Right hindlimb (tissue), 1 donor: Measurements from ENCODE around the gene SYNGAP1.
A peak's percentile ranks its signal among the peaks of the same experiment; 100 is the strongest.

Experiments
- DNase-seq: peaks from one replicate; pipeline ENCODE4 v3.0.0-alpha.2; 2018

Gene SYNGAP1

DNA sequence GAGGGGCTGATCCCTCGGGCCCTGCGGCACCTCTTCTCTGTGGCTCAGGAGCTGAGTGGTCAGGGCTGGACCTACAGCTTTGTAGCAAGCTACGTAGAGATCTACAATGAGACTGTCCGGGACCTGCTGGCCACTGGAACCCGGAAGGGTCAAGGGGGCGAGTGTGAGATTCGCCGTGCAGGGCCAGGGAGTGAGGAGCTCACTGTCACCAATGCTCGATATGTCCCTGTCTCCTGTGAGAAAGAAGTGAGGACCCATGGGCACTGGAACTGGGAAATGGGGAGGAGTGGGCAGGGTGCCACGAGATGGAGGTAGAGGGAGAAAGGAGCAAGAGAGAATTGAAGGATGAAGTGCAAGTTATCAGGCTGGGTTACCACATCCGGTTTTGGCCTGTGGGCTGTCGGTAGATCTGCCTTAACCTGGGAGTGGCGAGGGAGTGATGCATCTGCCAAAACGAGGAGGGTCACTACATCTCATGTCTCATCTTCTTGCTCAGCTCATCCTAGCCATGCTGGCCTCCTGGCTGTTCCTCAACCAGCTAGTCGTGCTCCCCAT lies 14.4 kb upstream of the SYNGAP1 start:
- no peak for DNase-seq

DNA sequence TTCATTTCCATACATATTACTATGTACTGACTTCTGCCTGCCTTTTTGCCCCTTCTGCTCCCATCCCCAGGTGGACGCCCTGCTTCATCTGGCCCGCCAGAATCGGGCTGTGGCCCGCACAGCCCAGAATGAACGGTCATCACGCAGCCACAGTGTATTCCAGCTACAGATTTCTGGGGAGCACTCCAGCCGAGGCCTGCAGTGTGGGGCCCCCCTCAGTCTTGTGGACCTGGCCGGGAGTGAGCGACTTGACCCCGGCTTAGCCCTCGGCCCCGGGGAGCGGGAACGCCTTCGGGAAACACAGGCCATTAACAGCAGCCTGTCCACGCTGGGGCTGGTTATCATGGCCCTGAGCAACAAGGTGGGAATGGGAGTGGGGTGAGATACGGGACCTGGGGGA lies 13.7 kb upstream of the SYNGAP1 start:
- DNase-seq = no peak

DNA sequence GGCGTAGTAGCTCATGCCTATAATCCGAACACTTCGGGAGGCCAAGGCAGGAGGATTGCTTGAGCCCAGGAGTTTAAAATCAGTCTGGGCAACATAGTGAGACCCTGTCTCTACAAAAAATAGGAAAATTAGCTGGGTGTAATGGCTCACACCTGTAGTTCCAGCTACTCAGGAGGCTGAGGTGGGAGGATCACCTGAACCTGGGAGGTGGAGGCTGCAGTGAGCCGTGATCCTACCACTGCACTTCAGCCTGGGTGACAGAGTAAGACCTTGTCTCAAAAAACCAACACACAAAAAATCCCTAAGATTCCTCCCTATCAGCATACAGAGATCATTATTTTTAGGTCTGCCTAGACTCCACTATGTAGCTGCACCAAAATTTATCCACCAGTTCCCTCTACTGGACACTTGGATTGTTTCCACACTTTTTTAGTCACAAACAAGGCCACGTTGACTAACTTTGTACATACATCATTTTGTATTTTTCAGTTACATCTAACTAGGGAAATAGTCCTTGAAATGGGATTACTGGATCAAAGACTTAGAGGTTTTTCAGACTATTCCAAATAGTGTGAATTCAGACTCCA lies 12.6 kb upstream of the SYNGAP1 start:
- no peak for DNase-seq

DNA sequence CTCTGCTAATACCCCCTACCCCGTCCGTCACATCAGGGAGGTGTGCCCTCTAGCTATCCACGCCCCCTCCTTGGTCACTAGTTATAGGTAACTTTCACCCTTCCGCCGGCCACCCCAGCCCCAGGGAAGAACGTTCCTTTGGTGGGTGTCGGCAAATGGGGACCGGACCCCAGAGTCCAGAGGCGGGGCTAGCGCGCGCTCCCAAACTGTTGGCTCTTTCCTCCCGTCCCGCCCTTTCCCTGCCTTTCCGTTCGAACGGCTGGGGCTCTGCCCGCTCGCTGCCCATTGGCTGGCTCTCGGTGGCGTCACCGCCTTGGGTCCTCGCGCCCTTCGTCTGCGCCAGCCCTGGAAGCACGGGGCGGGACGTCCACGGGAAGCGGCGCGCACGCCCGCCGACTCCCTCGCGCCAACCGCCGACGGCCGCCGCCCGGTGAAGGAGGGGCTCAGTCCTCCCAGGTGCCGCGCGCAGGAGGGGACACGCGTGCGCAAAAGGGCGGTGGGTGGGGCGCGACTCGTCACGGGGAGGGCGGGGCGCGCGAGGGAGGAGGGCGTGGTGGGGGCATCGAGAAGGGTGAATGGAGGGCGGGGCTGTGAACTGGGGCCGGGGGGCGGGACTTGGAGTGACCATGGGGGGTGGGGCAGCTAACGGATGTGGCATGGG lies 9.7 kb upstream of the SYNGAP1 start:
- peak; percentile 98 for DNase-seq

DNA sequence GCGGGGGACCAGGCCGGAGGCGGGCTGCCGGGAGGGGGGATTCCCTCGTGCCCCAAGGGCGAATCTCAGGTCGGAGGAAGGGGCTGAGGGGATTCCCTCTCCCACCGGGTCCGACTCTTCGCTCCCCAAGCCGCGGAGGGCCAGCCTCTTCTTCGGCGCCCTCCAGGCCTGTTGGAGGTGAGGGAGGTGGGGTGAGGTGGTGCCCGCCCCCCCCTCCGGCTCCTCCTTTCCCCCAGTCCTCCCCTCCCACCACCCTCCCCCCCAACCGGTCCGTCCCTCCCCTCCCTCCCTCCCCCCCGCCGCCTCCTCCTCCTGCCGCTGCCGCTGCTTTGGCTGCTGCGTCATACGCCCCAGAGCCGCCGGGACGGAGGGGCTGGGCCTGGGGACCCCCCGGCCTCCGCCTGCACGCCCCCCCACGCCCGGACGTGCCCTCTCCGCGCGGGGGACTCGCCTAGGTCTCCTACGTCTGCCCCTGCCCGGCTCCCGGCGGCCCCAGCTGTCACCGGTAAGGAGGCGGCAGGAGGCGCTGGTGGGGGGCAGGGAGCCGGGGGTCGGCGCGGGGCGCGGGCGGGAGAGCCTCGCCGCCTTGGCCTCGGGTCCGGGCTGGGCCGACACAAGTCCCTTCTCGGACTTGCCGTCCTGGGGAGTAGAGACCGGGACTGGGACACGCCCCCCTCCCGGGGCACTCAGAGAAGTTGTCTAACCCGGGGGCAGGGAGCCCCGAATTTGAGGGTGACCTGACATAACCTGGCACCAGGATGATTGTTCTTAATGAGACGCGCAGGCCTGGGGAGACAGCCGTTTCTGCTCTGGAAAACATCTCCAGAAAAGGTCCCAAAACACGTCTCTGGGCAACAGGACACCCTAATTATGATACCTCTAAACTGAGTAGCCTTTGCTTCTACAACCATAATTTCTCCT lies 8.9 kb upstream of the SYNGAP1 start, which contains the start of gene PHF1:
TSS of gene PHF1 (plus strand) at position 304 of the 921 bp plus-strand sequence. CDS start 1,250 bp downstream, outside the sequence.
- DNase-seq = no peak

DNA sequence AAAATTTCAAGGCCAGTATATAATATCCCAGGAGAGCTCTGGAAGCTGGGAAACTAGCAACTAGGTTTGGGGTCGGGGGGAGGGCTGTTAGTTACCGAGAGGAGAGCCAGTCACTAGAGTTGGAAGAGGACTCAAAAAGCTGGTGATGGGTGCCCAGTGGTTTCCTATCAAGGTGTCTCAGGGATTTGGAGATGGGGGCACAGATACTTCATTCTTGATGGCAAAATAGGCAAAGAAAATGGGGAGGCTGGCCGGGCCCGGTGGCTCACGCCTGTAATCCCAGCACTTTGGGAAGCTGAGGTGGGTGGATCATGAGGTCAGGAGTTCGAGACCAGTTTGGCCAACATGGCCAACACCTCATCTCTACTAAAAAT lies 8.2 kb upstream of the SYNGAP1 start:
- no peak for DNase-seq

DNA sequence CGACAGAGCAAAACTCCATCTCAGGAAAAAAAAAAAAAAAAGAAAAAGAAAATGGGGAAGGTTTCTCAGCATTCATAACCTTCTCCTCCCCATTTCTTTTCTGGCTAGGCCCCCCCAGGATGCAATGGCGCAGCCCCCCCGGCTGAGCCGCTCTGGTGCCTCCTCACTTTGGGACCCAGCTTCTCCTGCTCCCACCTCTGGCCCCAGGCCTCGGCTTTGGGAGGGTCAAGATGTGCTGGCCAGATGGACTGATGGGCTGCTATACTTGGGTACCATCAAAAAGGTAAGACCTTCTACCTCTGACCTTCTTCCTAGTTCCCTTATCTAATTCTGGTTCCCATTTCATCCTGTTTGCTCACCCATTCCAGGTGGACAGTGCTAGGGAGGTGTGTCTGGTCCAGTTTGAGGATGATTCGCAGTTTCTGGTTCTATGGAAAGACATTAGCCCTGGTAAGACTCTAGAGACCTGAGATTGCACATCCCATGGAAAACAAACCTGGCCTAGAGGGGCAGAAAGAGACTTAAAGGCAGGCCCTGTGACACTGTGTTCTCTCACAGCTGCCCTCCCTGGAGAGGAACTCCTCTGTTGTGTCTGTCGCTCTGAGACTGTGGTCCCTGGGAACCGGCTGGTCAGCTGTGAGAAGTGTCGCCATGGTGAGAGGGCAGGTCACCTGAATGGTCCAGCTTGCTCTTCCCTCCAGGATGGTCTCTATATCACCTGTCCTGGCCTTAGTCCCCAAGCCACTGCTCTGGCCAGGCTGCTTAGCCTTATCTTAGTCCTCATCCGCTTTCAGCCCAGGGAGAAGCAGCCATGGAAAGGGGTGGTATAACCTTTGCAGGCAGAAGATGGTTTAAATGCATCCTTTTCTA lies 7.5 kb upstream of the SYNGAP1 start:
- DNase-seq = no peak

DNA sequence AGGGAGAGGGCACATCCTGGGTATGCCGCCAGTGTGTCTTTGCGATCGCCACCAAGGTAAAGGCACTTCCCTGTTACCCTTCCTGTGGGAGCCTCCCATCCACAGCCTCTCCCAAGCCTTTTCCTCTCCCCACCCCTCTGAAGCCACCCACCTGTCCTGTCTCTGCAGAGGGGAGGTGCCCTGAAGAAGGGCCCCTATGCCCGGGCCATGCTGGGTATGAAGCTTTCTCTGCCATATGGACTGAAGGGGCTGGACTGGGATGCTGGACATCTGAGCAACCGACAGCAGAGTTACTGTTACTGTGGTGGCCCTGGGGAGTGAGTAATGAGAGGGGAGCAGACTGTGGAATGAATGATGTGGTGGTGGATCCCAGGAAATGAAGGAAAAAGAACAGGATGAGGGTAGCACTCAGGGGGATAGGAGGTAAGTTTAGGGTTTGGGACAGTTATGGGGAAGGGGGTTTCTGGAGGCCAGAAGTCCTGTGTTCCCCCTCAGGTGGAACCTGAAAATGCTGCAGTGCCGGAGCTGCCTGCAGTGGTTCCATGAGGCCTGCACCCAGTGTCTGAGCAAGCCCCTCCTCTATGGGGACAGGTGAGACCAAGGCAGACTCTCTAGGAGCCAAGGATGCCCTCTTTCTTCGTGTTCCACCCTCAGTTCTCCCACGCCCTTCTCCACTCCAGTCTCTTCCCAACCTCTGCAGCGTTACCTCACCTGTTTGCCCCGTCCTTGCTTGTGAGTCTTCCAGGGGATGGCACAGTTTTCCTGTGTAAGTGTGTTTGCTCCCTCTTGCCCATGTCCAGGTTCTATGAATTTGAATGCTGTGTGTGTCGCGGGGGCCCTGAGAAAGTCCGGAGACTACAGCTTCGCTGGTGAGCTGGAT lies 6.4 kb upstream of the SYNGAP1 start:
- DNase-seq = no peak

DNA sequence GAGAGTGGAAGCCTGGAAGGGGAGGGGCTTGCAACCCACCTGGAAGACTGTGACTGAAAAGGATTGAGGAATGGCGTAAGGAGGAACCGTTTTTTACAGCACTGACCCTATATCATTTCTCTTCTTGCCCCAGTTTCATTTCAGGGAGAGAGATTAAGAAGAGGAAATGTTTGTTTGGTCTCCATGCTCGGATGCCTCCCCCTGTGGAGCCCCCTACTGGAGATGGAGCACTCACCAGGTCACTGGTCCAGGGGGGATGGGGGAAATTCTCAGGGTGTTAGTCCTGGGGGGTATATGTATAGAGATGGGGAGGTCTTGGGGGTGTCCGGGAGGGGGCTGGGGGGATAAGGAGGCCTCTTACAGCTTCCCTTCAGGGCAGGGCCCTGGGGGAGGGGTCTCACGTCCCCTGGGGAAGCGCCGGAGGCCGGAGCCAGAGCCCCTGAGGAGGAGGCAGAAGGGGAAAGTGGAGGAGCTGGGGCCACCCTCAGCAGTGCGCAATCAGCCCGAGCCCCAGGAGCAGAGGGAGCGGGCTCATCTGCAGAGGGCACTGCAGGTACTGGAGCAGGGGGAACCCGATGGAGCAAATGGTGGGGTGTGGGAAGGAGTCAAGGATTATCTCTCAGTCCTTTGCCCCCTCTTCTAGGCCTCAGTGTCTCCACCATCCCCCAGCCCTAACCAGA lies 5.1 kb upstream of the SYNGAP1 start:
- DNase-seq = no peak

DNA sequence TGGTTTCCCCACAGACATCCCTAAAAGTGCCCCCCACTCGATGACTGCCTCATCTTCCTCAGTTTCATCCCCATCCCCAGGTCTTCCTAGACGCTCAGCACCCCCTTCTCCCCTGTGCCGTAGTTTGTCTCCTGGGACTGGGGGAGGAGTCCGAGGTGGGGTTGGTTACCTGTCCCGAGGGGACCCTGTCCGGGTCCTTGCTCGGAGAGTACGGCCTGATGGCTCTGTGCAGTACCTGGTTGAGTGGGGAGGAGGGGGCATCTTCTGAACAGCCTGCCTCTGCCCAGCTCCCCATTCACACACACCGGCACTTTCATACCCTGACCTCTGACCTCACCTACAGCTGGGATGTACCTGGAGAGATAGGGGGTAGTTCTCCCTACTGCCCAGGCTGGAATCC lies 4.0 kb upstream of the SYNGAP1 start:
- DNase-seq = no peak

DNA sequence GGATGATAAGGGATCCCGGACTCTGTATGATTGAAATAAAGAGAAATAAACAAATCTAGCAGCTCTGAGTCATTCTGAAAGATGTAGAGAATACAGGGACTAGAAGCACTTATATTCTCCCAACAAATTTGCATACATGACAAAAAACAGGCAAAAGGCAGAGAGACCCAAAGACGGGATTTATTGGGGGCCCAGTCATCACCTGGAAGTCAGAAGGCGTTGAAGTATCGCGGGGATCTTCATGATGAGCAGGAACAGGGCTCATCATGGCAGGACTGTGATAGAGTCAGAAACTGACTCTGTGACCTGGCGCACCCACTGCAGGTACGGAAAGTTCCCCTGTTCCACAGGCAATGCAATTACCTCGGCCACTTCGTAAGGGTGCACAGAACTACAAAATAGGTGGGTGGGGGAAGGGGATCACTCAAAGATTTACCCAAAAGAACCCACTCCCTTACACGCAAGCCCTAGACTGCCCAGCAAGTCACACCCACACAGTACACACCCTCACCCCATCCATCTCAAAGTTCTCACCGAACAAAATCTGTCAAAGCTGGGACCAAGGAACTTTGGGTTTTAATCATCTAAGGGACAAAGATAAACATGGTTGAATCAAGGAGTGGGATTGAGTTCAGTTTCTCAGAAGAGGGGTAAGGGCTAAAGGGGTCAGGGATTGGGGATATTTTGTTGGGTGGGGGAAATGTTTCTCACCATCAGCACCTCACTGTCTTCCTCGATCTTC lies 3.3 kb upstream of the SYNGAP1 start:
- no peak for DNase-seq

DNA sequence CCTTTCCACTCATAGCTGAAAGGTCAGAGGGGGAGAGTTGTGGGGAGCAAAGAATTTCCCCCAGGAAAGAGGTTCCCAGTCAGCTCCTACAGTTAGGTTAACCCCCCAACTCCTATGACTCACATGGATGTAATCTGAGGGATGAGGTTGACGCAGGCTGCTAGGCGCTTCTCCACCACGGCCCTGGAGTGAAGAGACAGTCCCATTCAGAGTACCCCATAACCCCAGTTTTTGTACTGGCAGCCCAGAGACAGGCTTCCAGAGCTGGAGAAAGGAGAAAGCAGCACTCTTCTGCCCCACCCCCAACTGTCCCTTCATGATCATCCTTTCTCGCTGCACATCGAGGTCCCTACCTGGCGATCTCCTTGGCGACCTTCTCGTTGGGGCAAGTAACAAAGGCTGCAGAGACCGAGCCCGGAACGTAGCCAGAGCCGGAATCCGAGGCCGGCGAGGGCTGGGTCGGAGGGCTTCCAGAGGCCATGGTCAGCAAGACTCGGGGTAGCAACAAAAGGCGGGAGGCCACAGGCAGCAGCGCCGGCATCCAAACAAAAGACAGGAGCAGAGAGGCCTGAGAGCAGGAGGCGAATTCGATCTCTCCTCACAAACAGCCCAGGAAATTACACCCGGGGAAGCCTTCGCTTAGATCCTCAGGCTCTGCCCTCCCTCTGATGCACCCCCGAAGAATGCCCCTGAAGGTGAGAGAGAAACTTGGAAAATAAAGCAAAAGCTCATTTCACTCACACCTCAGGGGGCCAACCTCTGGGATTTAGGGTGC lies 2.5 kb upstream of the SYNGAP1 start:
- no peak for DNase-seq

DNA sequence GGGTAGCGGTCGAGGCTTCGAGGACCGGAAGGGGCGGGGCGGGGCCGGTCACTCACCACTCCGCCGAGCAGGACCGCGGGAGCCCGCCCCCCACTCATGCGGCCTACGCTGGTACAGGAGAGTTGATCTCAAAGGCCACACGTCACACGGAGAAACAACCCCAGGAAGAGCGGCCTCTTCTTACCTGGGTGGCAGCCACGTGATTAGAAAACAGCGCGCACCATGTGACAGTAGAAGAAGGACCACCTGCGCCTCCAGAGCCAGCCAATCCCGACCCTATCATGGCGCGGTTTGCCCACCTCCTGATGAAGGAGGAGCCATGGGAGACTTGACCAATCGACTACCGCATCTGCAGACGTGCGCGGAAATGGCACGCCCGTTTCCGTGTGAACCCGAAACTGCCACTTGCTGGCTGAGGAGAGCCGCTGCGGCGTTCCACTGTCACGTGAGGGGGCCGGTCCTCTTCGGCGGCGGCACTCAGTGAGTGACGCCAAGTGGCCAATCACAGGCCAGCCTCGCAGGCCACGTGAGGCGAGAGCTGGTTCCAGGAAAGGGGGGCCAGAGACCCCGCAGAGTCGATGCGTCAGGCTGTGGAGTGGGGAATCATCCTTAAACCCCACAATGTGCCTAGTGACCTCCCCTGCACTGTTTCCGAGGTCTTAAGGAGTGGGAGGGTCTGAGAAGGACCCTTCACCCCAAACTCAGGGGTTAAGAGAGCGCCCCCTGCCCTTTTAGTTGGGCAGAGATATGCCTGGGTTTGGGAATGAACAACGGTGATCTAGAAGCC lies 1.8 kb upstream of the SYNGAP1 start, which contains the start of gene CUTA:
TSS of gene CUTA (minus strand) at position 205 of the 787 bp plus-strand sequence. CDS start at position 98, 107 bp downstream.
- peak; percentile 100 for DNase-seq

DNA sequence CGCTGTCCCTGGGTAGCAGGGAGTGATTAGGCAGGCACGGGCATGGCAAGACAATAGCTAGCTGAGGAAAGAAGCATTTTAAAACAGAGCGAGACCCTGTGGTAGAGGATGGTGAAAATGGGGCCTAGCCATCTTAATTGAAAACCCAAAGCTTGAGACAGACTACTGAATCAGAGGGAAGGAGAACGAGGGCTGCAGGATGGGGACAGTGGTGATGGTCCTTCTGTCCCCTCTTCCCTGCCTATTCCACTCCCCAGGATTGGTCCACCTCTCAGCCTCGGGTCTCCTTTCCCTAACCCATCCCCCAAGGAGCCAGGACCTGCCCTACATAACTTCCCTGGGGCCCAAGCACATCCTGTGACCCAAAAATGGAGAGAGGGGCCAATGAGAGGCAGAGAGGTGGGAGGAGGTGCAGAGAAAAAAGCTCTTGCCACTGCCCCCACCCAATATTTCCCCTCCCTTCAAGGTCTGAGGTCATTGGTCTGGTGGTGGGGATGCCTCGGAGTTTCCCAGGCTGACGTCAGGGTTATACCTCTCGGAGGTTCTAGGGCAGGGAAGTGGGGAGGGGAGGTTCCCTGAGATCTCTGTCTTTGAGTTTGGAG lies 1.1 kb upstream of the SYNGAP1 start:
- DNase-seq = no peak

DNA sequence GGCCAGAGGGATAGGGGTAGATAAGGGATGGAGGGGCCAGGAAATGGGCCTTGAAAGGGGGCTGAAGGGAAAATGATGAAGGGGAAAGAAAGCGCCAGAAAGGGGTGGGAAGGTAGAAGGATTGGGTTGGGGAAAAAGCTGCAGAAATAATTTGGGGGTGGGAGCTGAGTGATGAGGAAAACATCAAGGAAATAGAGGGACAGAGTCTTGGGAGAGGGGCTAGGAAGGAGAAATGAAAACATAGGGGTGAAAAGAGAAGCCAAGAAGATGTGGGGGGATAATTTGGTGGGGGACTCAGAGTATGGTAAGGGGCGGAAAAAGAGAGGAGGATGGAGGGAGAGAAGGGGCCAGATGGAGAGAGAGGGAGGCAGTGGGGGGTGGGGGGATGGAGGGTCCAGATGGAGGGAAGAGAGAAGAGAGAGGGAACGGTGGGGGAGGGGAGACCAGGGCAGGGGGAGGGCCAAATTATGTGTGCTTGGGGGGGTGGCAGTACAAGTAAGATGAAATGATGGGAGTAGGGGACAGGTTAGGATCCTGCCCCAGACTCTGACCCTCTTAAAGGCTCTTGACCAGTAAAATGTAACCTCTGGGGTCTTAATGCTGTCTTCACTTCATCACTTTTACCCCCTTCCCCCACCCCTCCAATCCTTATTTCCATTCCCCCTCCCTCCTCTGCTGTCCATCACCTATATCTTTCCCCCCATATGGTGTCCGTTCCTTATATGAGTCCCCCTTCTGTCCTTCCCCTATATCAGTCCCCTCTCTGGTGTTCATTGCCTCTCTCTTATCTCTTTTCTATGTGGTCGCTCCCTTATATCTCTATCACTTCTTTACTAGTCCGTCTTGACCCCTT lies 852 bp downstream of the SYNGAP1 start:
- no peak for DNase-seq

DNA sequence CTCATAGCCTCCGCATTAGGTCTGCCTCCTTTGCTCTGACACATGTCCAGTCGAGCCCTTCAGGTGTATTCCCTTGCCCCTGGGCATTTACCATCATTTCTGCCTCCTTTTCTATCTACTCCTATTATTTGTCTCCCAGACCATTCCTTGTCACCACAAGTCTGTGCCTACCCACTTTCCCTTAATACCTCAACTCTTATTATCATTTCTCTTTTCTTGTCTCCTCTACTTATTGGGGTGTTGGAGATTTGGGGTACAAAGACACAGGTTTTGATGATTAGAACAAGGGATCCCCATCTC lies 1.4 kb downstream of the SYNGAP1 start:
- no peak for DNase-seq

DNA sequence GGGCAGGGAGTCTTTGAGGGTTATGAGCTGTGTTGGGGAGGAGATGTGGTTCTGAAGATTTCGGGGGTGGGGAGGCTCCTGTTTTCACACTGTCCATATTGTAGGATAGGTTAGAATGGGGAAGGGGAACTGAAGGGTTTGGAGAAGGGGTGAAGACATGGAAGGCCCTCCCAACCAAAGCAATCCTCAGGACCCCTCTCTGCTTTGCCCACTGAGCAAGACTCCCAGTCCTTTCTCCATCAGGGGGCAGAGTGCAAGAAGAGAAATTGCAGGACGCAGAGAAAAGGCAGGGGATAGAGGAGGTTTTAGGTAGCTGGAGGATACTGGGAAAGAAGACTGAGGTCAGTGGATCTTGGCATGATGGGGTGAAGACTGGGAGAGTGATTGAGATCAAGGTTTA lies 3.9 kb downstream of the SYNGAP1 start:
- DNase-seq = no peak
